Loucy (cell line): ENCODE data around the gene NFASC.

Experiments used
- EZH2phosphoT487 ChIP-seq: fragments of 200-600 bp; IDR thresholded peaks from 2 replicates; pipeline ENCODE4 v1.6.1; 2018; ENCODE audit warnings: antibody characterized with exemption, mild to moderate bottlenecking, moderate library complexity, borderline replicate concordance
- TF ChIP-seq, protein P1 (sequence below): fragments of 200-600 bp; sonication (generic); conservative IDR thresholded peaks from 2 replicates; pipeline ENCODE4 v1.5.1; 2014; ENCODE audit warnings: mild to moderate bottlenecking, antibody characterized with exemption, low read length

DNA sequence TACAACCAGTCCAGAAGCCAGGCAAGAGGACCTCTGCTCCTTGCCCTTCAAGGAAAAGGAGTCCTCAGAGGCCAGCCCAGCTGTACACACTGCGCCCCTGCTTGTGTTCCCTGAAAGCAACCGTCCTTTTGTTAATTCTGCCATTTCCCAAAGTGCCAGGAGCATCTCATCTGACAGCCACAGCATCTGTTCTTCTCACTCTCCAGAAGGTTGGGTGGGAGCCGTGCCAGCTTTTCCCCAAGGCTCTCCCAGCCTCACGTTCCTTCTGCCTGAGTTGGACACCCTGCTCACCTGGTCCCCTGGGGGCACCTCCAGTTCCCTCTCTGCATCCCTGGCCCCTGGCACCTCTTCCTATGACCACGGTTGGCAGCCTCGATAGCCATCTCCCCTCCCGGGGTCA is 161.8 kb downstream of the NFASC start:
- TF ChIP-seq, protein P1, sequence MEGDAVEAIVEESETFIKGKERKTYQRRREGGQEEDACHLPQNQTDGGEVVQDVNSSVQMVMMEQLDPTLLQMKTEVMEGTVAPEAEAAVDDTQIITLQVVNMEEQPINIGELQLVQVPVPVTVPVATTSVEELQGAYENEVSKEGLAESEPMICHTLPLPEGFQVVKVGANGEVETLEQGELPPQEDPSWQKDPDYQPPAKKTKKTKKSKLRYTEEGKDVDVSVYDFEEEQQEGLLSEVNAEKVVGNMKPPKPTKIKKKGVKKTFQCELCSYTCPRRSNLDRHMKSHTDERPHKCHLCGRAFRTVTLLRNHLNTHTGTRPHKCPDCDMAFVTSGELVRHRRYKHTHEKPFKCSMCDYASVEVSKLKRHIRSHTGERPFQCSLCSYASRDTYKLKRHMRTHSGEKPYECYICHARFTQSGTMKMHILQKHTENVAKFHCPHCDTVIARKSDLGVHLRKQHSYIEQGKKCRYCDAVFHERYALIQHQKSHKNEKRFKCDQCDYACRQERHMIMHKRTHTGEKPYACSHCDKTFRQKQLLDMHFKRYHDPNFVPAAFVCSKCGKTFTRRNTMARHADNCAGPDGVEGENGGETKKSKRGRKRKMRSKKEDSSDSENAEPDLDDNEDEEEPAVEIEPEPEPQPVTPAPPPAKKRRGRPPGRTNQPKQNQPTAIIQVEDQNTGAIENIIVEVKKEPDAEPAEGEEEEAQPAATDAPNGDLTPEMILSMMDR: no peak
- TF ChIP-seq EZH2phosphoT487: no peak
